ENCODE results near the gene AP4B1.
"Not testable (repeated sequence)": the region's sequence is repeated elsewhere in the genome, so short reads cannot be mapped to it uniquely, and the experiment has no call there.

AP4B1 gene

DNA sequence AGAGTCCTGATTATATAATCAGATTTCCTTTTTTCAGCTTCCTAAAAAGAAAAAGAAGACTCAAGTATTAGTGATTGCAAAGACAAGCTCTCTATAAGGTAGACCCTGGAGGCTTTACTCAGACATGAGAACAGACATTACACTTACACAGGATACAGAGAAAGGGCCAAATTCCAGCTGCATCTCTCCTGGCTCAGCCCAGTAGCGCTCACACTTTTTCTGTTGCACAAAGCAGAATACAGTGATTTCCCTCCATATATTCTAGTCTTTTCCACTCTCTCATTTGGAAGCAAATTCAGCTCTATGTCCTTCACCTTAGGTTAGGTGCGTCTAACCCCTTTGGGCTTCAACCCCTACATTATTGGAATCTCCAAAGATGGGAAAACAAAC, 48.2 kb downstream of the AP4B1 start:
- ATAC-seq (replicated peaks) (no peak), DNase-seq (no peak)
- H3K4me3 Mint-ChIP-seq, result no peak overlapping the region
- peak overlapping the region in 1 of 2 donors; percentile 77 for H3K27ac Mint-ChIP-seq
- H3K36me3 Mint-ChIP-seq (ENCODE audit: insufficient read depth), result peaks cover 72% of the 10 kb centered on the region
- peaks cover 18 to 28% of the 10 kb centered on the region in 2 donors for H3K4me1 Mint-ChIP-seq (ENCODE audit: low read depth in 2 of 2)
- H3K27me3 Mint-ChIP-seq, result no peaks in the 10 kb centered on the region
- no peaks in the 10 kb centered on the region for H3K9me3 Mint-ChIP-seq

DNA sequence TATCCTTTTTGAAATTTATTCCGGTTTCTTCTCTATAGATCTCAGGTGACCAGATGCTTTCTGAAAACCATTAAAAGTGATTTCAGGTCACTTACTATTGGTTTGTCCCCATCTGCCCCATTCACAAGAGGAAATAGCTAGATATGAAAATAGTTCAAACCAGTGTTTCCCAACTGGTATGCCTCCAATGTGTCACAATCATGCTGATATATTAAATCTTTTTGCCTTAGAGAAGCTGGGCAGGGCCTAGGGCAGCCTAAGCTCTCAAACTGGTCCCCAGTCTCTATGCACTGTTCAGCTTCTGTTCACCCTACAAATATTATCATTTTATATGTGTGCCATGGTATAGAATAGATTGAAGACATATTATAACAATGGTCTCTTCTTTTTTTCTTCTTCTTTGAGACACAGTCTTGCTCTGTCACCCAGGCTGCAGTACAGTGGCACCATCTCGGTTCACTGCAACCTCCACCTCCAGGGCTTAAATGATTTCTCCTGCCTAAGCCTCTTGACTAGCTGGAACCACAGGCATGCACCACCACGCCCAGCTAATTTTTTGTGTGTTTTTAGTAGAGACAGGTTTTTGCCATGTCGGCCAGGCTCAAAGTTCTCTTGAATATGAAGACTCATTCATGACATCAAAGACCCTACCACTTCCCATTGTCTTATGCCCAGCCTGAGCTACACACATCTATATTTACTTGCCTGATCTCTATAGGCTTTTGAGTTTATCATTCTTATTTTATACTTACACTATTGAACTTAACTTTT, 48.8 kb downstream of the AP4B1 start:
- Mint-ChIP-seq H3K36me3 (ENCODE audit: insufficient read depth) (peaks cover 75% of the 10 kb centered on the region), H3K27me3 (no peaks in the 10 kb centered on the region), H3K4me1 (ENCODE audit: low read depth in 2 of 2) (peaks cover 14 to 27% of the 10 kb centered on the region in 2 donors), H3K27ac (peak overlapping the region; percentile 51 to 77), H3K4me3 (no peak overlapping the region), H3K9me3 (no peaks in the 10 kb centered on the region)
- no peak for DNase-seq
- ATAC-seq (replicated peaks), result no peak

DNA sequence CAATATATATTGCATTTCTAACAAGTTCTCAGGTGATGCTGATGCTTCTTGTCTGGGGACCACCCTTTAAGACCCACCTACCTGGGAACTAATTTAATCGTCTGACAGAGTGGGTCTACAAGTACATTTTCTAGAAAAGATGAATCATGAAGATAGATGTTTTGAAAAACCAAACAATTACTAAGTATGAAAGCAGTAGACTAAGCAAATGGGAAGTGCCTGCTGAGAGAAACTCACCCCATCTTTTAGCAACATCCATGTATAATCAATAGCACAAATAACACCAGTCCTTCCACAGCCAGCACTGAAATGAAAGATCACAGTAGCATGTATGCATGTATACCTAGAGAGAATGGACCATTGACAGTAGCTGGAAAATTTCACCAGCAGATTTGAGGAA, 50.4 kb downstream of the AP4B1 start:
- peaks cover 75% of the 10 kb centered on the region for H3K36me3 Mint-ChIP-seq (ENCODE audit: insufficient read depth)
- DNase-seq (no peak), ATAC-seq (replicated peaks) (no peak)
- H3K9me3 Mint-ChIP-seq, result no peaks in the 10 kb centered on the region
- H3K4me3 Mint-ChIP-seq, result no peak overlapping the region
- no peaks in the 10 kb centered on the region for H3K27me3 Mint-ChIP-seq
- peaks cover 13 to 24% of the 10 kb centered on the region in 2 donors for H3K4me1 Mint-ChIP-seq (ENCODE audit: low read depth in 2 of 2)
- H3K27ac Mint-ChIP-seq, result peak overlapping the region; percentile 49 to 77

DNA sequence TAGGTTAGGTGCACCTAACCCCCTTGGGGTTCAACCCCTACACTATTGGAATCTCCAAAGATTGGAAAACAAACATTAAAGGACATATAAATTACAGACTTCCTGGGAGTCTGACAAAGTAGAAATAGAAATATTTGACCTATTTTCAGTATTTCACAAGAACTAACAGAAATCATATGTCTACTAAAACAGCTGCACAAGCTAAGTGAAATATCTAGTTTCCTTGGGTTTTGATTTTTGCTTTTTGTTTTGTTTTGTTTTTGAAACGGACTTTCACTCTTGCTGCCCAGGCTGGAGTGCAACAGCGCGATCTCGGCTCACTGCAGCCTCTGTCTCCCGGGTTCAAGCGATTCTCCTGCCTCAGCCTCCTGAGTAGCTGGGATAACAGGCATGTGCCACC, 51.9 kb downstream of the AP4B1 start:
- not testable (repeated sequence) for ATAC-seq (replicated peaks); DNase-seq; H3K4me3 Mint-ChIP-seq; H3K9me3 Mint-ChIP-seq; H3K27me3 Mint-ChIP-seq
- Mint-ChIP-seq H3K27ac (peak overlapping the region in 1 of 2 donors; percentile 83), H3K4me1 (ENCODE audit: low read depth in 2 of 2) (peaks cover 9 to 17% of the 10 kb centered on the region in 2 donors), H3K36me3 (ENCODE audit: insufficient read depth) (peaks cover 74% of the 10 kb centered on the region)

DNA sequence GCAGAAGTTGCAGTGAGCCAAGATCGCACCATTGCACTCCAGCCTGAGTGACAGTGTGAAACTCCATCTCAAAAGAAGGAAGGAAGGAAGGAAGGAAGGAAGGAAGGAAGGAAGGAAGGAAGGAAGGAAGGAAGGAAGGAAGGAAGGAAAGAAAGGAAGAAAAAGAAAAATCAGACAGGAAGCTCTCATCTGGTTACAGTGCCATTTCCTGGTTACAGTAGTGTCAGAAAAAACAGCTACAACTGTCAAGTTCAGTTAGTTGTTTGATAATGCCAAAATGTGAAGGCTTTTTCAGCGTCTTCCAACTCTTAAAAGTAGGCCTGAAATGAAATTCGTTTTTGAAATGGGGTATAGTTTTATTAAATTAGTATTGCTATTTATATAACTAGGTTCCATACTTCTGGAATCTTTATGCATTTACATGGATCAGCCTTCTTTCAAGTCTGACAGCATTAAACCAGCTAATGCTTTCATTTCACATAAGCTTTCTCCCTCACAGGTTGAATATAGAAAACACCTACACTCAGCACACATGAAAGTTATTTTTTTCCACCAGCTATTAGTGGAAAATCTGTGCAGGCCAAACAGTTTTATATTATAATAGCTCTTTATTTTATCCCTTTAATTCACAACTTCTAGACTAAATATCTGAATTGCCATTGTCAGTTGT, 54.3 kb downstream of the AP4B1 start:
- no peaks in the 10 kb centered on the region for H3K27me3 Mint-ChIP-seq
- peaks cover 71% of the 10 kb centered on the region for H3K36me3 Mint-ChIP-seq (ENCODE audit: insufficient read depth)
- peak overlapping the region in 1 of 2 donors; percentile 28 for H3K4me3 Mint-ChIP-seq
- peak; percentile 64 for ATAC-seq (replicated peaks)
- peak overlapping the region; percentile 18 to 83 for H3K27ac Mint-ChIP-seq
- DNase-seq, result no peak
- H3K9me3 Mint-ChIP-seq, result no peaks in the 10 kb centered on the region
- H3K4me1 Mint-ChIP-seq (ENCODE audit: low read depth in 2 of 2), result peaks cover 9 to 21% of the 10 kb centered on the region in 2 donors

DNA sequence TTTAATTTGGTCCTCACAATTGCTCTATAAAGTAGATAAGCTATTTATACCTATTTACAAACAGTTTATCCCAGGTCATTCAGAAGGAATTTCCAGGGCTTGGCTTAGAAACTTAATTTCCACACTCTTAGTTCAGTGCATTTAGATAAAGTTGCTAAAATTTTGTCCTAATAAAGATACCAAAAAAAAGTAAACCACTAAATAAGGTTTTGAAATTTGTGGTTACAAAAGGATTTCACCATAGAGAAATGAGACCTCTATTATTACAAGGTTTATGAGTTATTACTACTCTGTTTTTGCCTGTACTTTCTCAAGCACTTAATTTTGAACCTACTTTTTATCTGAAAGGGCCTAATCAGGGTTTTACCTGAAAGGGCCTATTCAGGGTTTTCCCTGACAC, 55.5 kb downstream of the AP4B1 start:
- ATAC-seq (replicated peaks), result no peak
- Mint-ChIP-seq H3K4me3 (no peak overlapping the region), H3K4me1 (ENCODE audit: low read depth in 2 of 2) (peaks cover 8 to 21% of the 10 kb centered on the region in 2 donors), H3K9me3 (no peaks in the 10 kb centered on the region), H3K27ac (no peak overlapping the region), H3K27me3 (no peaks in the 10 kb centered on the region), H3K36me3 (ENCODE audit: insufficient read depth) (peaks cover 71% of the 10 kb centered on the region)
- no peak for DNase-seq

DNA sequence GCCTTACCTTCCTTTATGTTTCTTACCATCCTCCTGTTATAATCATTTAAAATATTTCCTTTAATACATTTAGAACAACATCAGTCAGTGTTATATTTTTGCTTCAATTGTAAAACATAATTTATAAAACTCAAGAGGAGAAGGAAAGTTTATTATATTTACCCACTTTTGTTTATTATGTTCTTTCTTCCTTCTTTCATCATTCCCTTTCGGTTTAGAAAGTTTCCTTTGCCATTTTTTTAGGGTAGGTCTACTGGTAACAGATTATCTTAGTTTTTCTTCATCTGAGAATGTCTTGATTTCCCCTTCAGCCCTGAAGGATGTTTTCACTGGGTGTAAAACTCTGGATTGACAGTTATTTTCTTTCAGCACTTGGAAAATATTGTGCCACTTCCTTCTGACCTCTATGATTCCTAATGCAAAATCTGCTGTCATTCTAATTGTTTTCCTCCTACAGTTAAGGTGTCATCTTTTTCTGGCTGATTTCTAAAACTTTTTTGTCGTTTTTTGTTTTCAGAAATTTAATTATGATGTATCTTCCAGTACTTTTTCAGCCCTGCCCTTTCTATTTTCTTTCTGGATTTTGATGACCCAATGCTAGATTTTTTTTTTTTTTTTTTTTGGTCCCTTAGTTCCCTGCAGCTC, 58.1 kb downstream of the AP4B1 start:
- Mint-ChIP-seq H3K36me3 (ENCODE audit: insufficient read depth) (peaks cover 81% of the 10 kb centered on the region), H3K4me3 (no peak overlapping the region), H3K9me3 (no peaks in the 10 kb centered on the region), H3K4me1 (ENCODE audit: low read depth in 2 of 2) (peaks cover 8 to 21% of the 10 kb centered on the region in 2 donors), H3K27me3 (no peaks in the 10 kb centered on the region), H3K27ac (peak overlapping the region; percentile 67 to 91)
- DNase-seq (no peak), ATAC-seq (replicated peaks) (no peak)

All from effector memory CD8-positive, alpha-beta T cell (primary cell).